ENCODE measurements around the gene KDM4B.

The KDM4B gene

DNA sequence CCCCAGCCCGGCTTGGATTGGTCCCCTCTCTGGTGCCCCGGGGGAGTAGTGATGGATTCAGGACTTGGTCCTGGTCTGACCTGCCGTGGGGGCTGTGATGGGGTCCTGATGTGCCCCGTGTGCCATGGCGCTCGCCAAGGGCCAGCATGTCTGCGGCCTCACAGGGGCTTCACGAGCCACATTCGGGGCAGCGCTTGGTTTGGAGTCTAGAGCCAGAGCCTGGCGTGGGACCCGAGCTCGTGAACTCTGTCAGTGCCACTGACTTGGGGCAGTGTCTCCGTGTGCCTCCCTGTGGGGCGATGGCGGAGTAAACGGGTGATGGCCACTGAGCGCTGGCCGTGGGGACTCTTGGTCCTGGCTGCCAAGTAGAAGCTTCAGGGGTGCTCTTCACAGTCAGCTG, 17.1 kb downstream of the KDM4B start:
- no peak for FAIRE-seq

DNA sequence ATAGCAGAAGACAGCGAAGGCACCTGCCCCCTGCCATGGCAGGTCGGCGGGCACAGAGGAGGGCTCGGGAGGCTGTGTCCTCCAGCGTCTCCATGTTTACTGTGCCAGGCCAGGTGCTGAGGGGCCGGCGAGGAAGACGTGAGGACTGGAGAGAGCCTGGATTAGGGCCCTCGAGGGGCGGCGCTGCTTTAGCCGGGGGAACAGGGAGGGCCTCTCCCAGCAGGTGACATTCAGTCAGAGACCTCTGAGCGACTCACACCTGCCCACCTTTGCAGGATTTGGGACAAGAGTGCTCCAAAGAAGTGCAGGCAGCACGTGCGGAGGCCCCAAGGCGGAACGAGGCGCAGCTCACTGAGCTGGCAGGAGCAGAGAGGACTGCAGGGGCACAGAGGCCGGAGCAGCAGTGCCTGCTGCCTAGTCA, 17.6 kb downstream of the KDM4B start:
- no peak for FAIRE-seq

DNA sequence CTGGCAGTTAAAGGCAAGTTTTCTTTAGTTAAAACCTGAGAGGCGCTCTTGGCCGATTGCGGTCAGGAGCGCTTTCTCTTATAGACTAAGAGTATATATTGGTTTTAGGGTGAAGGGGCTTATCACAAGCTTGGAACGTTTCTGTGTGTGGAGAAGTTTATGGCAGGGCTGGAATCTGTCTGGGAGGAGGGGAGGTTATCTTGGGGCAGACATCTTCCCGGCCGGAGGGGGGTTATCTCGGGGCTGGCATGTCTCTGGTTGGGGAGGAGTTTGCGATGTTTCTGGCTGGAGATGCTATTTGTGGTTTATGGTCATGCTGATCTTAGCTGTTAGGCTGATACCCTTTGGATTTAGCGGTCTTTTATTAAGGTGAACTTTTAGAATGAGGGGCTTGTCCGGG, 18.3 kb downstream of the KDM4B start:
- no peak for FAIRE-seq

DNA sequence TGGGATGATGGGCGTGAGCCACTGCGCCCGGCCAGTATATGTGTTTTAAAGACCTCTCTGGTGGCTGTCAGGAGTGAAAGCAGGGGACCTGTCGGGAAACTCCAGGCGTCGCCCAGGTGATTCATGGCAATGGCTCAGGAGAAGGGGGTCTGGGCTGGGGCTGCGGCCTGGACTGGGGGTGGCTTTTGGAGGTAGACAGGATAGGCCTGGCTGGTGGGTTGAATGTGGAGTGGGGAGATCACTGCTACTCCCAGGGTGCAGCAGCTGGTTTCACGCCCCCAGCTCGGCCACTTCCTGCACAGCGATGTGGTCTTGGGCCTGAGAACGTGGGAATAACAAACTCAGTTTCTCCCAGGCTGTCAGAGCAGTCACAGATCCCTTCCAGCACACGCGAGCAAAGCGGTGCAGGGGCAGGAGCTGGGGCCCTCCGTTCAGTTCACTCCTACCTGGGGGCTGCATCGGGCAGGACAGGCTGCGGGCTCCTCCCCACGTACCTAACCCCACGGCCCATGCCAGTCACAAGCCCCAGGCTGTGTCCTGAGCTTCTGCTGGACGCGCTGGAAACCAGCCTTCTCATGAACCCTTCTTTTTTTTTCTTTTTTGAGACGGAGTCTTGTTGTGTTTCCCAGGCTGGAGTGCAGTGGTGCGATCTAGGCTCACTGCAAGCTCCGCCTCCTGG, 18.9 kb downstream of the KDM4B start:
- no peak for FAIRE-seq

DNA sequence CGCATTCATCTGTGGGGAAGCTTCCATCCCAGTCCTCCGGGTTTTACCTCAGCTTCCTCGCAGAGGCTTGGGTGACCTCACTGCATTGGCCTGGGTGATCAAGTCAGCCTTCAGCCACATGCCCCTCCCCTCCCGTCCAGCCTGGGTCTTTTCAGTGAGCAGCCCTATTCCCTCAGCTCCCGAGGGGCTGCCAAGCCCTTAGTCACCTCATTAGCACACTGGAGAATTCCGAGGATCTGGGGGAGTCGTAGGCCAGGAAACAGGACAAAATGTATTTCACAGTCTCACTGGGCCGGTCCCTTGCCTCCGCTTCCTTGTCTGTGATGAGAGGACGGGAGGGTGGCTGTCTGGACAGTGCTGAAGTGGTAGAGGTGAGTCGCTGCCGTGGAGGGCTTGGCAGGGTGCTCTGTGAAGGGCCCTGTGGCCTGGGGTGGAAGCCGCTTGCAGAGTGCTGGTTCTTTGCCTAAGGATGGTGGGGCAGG, 19.9 kb downstream of the KDM4B start:
- FAIRE-seq, result no peak

DNA sequence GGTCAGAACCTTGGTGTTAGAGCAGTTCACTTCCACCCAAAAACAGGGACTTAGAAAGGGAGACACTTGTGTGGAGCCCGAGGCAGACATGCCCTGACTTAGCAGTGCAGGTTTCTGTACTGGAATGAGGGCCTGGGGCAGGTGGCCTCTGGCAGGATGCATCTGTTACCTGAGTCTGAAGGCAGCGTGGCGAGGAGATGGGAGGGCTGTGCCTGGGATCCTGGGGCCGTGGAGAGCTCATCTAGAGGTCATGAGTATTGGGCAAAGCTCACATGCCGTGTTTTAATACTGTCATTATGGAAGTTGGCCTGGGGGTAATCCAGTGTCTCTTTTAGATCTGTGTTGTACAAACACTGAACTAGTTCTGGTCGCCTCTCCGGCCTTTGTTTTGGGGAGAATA, 21.4 kb downstream of the KDM4B start:
- no peak for FAIRE-seq

DNA sequence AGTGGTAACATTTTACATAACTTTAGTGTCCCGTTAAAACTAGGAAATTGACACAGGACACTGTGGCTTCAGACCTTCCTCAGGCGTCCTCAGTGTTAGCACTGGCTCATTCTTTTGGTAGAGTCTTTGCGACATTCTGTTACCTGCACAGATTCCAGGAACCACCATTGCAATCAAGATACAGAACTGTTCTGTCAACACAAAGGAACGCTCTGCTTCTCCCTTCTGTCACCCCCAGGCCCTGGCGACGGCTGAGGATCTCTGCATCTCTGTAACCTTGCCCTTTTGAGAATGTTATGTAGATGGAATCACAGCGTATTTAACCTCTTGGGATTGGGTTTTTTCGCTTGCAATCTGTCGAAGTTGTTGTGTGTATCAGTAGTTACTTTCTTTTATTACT, 22.6 kb downstream of the KDM4B start:
- no peak for FAIRE-seq

DNA sequence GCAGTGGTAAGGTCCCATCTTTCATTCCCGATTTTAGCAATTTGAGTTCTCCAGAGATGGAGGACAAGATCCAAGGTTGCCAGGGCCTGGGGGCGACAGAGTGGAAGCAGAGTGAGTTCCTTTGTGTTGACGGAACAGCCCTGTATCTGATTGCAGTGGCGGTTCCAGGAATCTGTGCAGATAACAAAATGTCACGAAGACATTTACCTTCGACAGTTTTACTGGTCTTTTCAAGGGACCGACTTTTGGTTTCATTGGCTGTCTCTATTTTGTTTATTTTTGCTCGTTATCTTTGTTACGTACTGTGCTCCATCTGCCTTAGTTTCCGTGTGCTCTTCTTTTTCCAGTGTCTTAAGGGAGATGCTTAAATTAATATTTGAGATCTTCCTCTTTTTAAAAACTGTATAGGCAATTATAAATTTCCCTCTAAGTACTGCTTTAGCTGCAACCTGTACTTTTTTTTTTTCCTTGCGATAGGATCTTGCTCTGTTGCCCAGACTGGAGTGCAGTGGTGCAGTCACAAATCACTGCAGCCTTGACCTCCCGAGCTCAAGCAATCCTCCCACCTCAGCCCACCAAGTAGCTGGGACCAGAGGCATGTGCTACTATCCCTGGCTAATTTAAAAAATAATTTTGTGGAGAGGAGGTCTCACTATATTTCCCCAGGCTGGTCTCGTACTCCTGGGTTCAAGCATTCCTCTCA, 23.2 kb downstream of the KDM4B start:
- FAIRE-seq, result no peak

DNA sequence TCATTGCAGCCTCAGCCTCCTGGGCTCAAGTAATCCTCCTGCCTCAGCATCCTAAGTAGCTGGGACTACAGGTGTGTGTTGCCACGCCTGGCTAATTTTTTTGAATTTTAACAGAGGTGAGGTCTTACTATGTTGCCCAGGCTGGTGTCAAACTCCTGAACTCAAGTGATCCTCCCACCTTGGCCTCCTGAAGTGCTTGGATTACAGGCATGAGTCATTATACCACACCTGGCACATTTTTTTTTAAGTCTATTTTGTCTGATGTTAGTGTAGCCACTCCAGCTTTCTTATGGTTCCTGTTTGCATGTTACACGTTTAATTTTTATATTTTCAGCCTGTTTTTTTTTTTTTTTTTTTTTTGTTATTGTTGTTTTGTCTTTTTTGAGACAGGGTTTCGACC, 24.8 kb downstream of the KDM4B start:
- FAIRE-seq, result no peak

DNA sequence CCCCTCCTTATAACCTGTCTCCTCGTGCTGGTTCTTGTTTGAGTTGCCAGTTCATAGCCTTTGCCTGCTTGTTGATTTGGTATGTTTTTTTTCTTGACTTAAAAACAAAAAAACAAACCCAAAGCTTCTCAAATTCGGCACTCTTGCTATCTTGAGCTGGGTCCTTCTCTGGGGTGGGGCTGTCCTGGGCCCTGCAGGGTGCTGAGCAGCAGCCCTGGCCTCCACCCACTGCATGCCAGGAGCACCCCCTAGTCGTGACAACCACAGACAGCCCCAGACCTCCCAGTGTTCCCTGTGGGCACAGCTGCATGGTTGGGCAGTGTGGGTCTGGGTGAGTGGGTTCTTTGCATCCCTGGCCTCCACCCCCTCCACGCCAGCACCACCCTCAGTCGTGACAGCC, 27.8 kb downstream of the KDM4B start:
- FAIRE-seq, result no peak

DNA sequence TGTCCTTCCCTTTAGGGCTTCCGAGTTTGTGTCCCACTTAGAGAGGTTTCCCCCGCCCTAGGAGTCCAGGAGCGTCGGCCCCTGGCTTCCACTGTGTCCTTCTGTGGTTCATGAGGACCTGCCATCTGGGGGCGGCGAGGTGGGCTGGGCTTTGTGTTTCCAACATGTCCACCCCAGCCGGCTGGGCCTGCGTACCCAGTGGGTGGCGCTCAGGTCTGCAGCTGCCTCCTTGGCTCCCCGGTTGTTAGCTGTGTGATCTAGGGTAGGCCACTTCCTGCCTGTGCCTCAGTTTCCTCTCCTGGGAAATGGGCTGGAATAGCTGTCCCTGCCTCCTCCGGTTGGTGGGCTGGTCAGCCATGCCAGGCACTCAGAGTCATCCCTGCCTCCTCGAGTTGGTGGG, 28.4 kb downstream of the KDM4B start:
- FAIRE-seq, result no peak

DNA sequence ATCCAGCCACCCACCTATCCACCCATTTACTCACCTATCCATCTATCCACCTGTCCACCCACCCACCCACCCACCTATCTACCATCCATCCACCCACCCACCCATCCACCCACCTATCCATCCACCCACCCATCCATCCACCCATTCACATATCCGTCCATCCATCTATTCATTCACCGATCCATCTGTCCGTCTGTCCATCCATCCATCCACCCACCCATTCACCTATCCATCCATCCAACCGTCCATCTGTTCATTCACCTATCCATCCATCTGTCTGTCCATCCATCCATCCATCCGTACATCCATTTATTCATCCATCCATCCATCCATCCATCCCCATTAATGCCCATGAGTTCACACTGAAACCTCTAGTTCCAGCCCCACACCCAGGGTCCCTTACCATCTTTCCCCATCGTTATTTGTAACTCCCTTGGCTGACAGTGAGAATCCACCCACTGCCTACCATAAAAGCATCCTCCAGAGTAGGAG, 31.3 kb downstream of the KDM4B start:
- no peak for FAIRE-seq

DNA sequence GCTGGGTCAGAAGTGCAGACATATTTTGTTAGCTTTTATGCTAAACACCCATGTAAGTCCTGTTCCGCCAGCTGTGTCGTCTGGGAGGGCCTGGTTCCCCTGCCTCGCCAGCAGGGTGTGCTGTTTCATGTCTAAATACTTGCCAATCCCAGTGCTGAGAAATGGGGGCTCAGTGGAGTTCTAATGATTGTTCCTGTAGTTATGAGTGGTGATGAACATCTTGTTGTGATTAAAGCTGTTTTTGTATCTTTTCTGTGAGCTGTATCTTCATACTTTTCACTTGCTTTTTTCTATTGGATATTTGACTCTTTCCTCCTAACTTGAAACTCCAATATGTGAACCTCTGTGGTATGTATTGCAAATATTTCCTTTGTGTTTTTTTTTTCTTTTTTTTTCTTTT, 32.7 kb downstream of the KDM4B start:
- FAIRE-seq, result no peak

DNA sequence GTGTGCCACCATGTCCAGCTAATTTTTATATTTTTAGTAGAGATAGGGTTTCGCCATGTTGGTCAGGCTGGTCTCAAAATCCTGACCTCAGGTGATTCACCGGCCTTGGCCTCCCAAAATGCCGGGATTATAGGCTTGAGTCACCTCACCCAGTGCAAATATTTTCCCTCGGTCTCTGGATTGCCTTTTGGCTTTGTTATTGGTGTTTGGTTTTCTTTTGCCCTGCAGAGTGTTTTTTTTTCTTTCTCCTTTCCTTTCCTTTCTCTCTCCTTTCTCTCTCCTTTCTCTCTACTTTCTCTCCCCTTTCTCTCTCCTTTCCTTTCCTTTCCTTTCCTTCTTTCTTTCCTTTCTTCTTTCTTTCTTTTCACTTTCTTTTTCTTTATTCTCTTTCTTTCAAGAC, 33.2 kb downstream of the KDM4B start:
- FAIRE-seq, result no peak

DNA sequence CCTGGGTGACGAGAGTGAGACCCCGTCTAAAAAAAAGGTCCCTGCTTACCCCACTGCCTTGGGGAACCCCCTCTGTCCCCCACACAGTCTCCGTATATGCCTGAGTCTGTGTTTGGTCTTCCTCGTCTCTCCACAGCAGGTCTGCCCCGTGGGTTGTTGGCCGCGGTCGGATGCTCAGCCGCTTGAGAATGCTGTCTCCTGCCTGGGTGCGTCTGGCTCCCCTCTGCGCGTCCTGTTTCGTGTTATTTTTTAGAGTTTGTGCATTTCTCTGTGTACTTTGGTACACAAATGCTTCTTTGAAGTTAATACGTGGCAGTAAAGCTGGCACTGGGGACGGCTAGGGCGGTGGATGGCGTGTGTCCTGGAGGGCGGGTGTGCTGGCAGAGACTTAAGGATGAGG, 34.9 kb downstream of the KDM4B start:
- no peak for FAIRE-seq

DNA sequence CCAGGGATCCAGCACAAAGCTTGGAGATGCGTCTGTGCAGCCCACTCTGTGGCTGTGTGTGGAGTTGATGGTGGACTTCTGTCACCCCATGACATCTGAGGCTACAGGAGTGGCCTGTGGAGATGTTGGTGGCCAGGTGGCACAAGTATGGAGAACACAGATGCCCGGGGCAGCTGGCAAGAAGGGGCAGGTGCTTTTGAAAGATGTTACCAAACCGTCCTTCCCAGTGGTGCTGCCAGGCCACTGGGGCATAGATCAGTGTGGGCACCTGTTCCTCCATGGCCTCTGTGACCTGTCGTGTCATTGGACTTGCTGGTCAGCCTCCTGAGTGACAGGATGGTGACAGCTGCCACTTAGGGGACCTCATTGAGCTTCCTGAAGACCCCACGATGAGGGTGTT, 36.2 kb downstream of the KDM4B start:
- no peak for FAIRE-seq

DNA sequence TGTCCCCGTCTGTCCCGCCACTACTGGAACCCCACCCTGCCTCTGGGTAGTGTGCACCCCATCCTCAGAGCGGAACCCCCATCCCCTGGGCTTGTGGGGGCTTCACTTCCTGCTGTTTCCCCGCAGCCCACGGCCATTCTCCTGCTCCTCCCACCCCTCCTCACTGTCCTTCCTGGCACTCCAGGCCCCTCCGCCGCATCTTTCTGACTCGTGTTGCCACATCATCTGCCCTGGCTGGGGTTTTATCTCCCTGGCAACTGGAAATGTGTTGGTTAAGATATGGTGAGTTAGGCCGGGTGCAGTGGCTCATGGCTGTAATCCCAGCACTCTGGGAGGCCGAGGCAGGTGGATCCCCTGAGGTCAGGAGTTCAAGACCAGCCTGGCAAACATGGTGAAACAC, 37.3 kb downstream of the KDM4B start:
- FAIRE-seq, result no peak

DNA sequence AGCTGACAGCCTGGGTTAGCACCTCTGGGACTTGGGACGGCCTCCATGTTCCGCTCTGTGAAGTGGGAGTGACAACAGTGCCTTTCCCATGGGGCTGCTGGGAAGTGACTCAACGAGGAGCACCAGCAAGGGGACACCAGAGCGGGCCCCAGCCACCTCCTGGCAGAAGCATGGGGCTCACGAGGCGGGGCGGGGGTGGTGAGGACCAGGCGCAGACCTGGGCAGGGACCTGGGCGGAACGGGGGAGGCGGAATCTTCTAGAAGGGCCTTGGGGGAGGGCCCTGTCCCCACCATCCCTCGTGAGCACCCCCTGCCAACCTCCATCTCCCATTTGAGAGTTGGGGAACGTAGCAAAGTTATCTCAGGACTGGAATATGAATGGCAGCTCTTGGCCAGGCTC, 37.9 kb downstream of the KDM4B start:
- FAIRE-seq, result no peak

DNA sequence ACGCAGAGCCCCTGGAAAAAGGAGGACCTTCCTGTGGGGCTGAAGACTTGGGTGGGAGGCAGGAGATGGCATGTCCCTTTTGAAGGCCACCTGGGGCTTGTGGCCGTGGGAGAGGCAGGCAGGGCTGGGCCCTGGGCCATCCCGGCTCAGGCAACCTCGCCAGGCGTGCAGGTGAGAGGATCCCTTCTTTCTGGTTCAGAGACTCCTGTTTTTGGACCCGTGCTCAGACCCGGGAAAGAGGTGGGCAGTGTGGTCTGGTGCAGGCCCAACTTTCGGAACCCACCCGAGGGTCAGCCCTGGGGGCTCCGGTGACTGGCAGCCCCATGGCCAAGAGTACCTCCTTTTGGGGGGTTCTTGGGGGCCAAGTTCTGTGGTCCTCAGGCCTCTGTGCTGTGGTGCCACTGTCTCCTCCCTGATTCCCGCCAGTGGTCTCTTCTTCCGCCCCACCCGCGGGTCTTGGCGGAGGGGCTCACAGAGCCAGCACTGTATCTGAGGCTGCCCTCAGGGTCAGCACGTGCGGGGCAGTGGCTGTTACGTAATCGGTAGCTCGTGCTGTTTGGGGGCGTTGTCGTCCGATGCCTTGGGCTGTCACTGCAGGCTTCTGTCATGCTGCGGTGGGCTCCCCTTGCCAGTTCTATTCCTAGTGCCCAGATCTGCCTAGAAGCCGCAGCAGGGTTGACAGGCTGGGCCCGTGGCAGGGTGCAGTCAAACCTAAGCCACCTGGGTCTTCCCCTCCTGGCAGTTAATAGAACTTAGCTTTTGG, 42.7 kb downstream of the KDM4B start:
- FAIRE-seq, result no peak

DNA sequence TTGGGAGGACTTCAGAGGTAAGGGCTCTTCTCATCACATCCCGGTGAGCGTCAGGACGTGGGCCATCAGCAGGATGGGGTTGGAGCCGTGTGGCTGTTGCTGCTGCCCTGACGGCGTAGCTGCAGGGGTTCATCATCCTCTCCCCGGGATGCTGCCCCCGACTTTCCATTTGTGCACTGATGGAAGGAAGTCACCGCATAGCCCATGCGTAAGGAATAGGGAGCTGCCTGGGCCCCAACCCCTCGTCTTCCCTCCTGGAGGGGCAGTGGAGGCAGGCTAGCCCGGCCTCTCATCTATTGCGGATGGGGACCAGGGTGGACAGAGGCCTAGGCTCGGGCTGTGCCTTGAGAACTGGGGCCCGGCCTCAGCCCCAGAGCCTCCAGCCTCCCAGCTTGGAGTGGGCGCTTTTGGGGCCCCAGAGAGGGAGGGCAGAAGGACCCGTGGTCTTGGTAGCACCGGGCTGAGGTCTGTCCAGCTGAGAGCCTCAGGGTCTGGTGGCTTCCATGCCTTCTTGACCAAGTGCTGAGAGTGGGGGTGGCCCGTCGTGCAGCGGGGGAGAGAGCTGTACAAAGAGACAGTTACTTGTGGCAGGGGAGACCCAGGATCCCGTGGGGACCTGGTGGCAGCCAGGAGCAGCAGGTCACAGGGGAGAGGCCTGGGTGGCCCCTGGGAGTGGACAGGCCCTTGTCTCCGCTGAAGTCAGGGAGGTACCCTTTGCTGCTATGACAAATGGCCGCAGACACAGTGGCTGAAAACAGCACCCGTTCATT, 44.0 kb downstream of the KDM4B start:
- no peak for FAIRE-seq

DNA sequence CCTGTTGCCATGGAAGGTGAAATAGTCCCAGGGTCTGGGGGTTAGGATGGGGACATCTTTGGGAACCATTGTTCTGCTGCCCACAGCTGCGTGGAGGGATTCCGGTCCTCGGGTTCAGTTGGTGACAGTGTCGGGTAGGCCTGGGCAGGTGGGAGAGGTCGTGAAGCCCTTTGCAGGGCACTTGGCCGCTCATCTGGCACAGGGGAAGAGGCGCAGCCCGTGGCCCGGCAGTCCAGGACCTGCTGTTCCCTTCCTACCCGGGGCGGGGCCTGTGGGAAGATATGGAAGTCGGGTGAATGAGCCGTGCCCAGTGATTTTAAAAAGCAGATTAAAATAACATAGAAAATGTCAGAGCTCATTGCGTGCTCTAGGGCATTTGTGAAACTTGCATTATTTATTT, 44.8 kb downstream of the KDM4B start:
- no peak for FAIRE-seq

DNA sequence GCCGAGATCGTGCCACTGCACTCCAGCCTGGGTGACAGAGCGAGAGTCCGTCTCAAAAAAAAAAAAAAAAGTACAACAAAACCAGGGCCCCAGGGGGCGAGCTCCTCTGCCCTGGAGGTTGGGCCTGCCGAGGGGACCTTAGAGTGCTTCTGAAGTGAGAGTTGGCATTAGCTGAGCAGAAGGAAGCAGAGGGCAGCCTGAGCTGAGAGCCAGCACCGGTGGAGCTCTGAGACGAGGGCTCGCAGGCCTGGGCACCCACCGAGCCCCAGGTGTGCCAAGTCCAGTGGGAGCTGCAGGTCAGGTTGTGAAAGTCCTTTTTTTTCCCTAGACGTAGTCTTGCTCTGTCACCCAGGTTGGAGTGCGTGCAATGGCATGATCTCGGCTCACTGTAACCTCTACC, 46.0 kb downstream of the KDM4B start:
- FAIRE-seq, result no peak

DNA sequence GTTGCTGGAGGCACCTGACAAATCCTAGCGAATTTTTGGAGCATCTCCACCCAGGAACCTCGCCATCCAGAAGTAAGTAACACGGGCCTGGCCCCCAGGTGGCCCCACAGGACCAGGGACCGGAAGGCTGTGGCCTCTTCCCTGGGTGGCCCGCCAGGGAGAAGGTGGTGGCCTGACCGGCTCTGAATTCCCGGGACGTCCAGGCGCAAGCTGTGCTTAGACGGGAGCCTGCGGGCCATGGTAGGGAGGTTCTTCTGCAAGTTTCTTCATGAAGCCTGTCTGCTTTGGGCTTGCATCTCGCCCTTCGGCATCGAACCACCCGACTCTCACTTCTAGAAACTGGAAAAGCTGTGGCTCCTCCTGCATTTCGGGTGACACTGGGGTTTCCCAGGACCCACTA, 47.4 kb downstream of the KDM4B start:
- FAIRE-seq, result no peak
